SK-N-SH (cell line): ENCODE results near the gene CCSER1. TPM values are rescaled to one million over a fixed set of nuclear protein-coding genes. Genes with fewer than 3 reads are reported as not detected.

Experiments used
- CTCF ChIA-PET: fragments of 300-600, 350-600 bp; formaldehyde crosslinking; extraction: SDS; loops from one replicate; lab custom pipeline; 2021; lab: Yijun Ruan, JAX
- POLR2A ChIA-PET: fragments of 350-600 bp; sonication (Branson Sonifier 250); formaldehyde crosslinking; extraction: SDS; loops from one replicate; lab custom pipeline; 2020; ENCODE audit warnings: antibody characterized with exemption, inconsistent platforms; lab: Yijun Ruan, JAX
- DNase-seq: peaks from one replicate; pipeline ENCODE4 v3.0.0; 2012
- H2AFZ ChIP-seq: fragments of 200-600 bp; sonication (generic); 2 replicates; pipeline ENCODE4 v1.8.1; 2016; ENCODE audit warnings: antibody characterized with exemption, mild to moderate bottlenecking, low read depth
- H3F3A ChIP-seq: fragments of 200-600 bp; sonication (generic); replicated peaks from 2 replicates; pipeline ENCODE3; 2016; ENCODE audit warnings: antibody characterized with exemption, mild to moderate bottlenecking; ENCODE audit not compliant: insufficient read depth
- H3K27ac ChIP-seq, 2 experiments: fragments of 200-500 bp in 1 of 2; fragments of 200-600 bp in 1 of 2; sonication (Bioruptor generic) in 1 of 2; sonication (generic), shearing (Covaris generic) in 1 of 2; 2 replicates each; pipeline versions ENCODE4 v1.5.1 to v1.6.1; 2014 to 2016; ENCODE audit warnings: low read depth in 2 of 2, inconsistent platforms in 1 of 2, low read length in 1 of 2, mild to moderate bottlenecking in 1 of 2, mixed read lengths in 1 of 2
- H3K27me3 ChIP-seq: fragments of 200-600 bp; sonication (generic), shearing (Covaris generic); 2 replicates; pipeline ENCODE4 v1.6.1; 2016; ENCODE audit warnings: mixed run types; ENCODE audit not compliant: insufficient read depth
- H3K36me3 ChIP-seq, 2 experiments: fragments of 200-500 bp in 1 of 2; fragments of 200-600 bp in 1 of 2; sonication (Bioruptor generic) in 1 of 2; sonication (generic) in 1 of 2; replicated peaks in 1 of 2; 2 replicates each; pipeline versions ENCODE3 to v1.5.1; 2014 to 2016; ENCODE audit warnings: low read length in 1 of 2, mild to moderate bottlenecking in 1 of 2; ENCODE audit not compliant: insufficient read depth in 2 of 2, control insufficient read depth in 1 of 2
- H3K4me1 ChIP-seq, 2 experiments: fragments of 200-500 bp in 1 of 2; fragments of 200-600 bp in 1 of 2; sonication (Bioruptor generic) in 1 of 2; sonication (generic), shearing (Covaris generic) in 1 of 2; 2 replicates each; pipeline versions ENCODE4 v1.5.1 to v1.6.1; 2014 to 2016; ENCODE audit warnings: low read depth in 1 of 2, low read length in 1 of 2, mixed run types in 1 of 2; ENCODE audit not compliant: insufficient read depth in 2 of 2, control insufficient read depth in 1 of 2
- H3K4me2 ChIP-seq: fragments of 200-600 bp; sonication (generic), shearing (Covaris generic); 2 replicates; pipeline ENCODE4 v1.6.1; 2017; ENCODE audit warnings: mixed run types
- H3K4me3 ChIP-seq, 2 experiments: fragments of 200-500 bp in 1 of 2; fragments of 200-600 bp in 1 of 2; sonication (Bioruptor generic) in 1 of 2; sonication (generic), shearing (Covaris generic) in 1 of 2; 2 replicates each; pipeline versions ENCODE4 v1.5.1 to v1.8.1; 2014 to 2016; ENCODE audit warnings: low read depth in 2 of 2, inconsistent platforms in 1 of 2, low read length in 1 of 2, mild to moderate bottlenecking in 1 of 2, mixed read lengths in 1 of 2, moderate library complexity in 1 of 2
- H3K79me2 ChIP-seq: fragments of 200-600 bp; sonication (generic); 2 replicates; pipeline ENCODE4 v1.8.1; 2017; ENCODE audit warnings: mild to moderate bottlenecking; ENCODE audit not compliant: insufficient read depth
- H3K9ac ChIP-seq: fragments of 200-600 bp; sonication (generic); 2 replicates; pipeline ENCODE4 v1.6.1; 2017; ENCODE audit warnings: mixed run types
- H3K9me2 ChIP-seq: fragments of 200-600 bp; sonication (generic); 2 replicates; pipeline ENCODE4 v1.6.1; 2017; ENCODE audit warnings: mixed run types
- H3K9me3 ChIP-seq: fragments of 200-600 bp; sonication (generic); 2 replicates; pipeline ENCODE4 v1.6.1; 2017; ENCODE audit warnings: mixed run types, mild to moderate bottlenecking, moderate library complexity
- H4K20me1 ChIP-seq: fragments of 200-600 bp; sonication (generic); 2 replicates; pipeline ENCODE4 v1.6.1; 2017; ENCODE audit warnings: mild to moderate bottlenecking, mixed run types; ENCODE audit not compliant: insufficient read depth
- ELF1 ChIP-seq: IDR thresholded peaks from 2 replicates; pipeline ENCODE4 v1.4.0; 2012
- EP300 ChIP-seq, 2 experiments: IDR thresholded peaks; 2 replicates each; pipeline versions ENCODE4 v1.4.0 to v1.6.1; 2012; ENCODE audit warnings: borderline replicate concordance in 1 of 2, low read depth in 1 of 2, low read length in 1 of 2
- EZH2phosphoT487 ChIP-seq: fragments of 200-600 bp; sonication (generic); IDR thresholded peaks from 2 replicates; pipeline ENCODE4 v1.6.1; 2017; ENCODE audit warnings: low read depth, mixed run types, mild to moderate bottlenecking, antibody characterized with exemption, moderate library complexity, borderline replicate concordance
- FOSL2 ChIP-seq: IDR thresholded peaks from 2 replicates; pipeline ENCODE4 v1.4.0; 2012; ENCODE audit warnings: low read depth, mild to moderate bottlenecking, moderate library complexity, borderline replicate concordance
- GABPA ChIP-seq: IDR thresholded peaks from 2 replicates; pipeline ENCODE4 v1.4.0; 2012; ENCODE audit warnings: low read depth, mild to moderate bottlenecking
- GATA2 ChIP-seq: sonication (generic); formaldehyde crosslinking; IDR thresholded peaks from 2 replicates; pipeline ENCODE4 v1.5.0; 2020; ENCODE audit warnings: mild to moderate bottlenecking, missing genetic modification reagents
- JUND ChIP-seq: IDR thresholded peaks from 2 replicates; pipeline ENCODE4 v1.4.0; 2012
- MEF2A ChIP-seq: IDR thresholded peaks from 2 replicates; pipeline ENCODE4 v1.4.0; 2012; ENCODE audit warnings: low read depth, borderline replicate concordance
- NFIC ChIP-seq: IDR thresholded peaks from 2 replicates; pipeline ENCODE4 v1.4.0; 2012; ENCODE audit warnings: borderline replicate concordance
- NRF1 ChIP-seq: IDR thresholded peaks from 2 replicates; pipeline ENCODE4 v1.6.1; 2012; ENCODE audit warnings: low read depth, mild to moderate bottlenecking, low read length
- RAD21 ChIP-seq: IDR thresholded peaks from 2 replicates; pipeline ENCODE4 v1.6.1; 2012; ENCODE audit warnings: mild to moderate bottlenecking, low read length
- RFX5 ChIP-seq: IDR thresholded peaks from 2 replicates; pipeline ENCODE4 v1.6.1; 2012; ENCODE audit warnings: mild to moderate bottlenecking, improper control_type of control experiment, low read length
- RXRA ChIP-seq: IDR thresholded peaks from 2 replicates; pipeline ENCODE4 v1.4.0; 2012; ENCODE audit warnings: low read depth, mild to moderate bottlenecking, borderline replicate concordance
- SMC3 ChIP-seq: IDR thresholded peaks from 2 replicates; pipeline ENCODE4 v1.6.1; 2012; ENCODE audit warnings: low read depth, low read length, improper control_type of control experiment
- TEAD4 ChIP-seq: IDR thresholded peaks from 2 replicates; pipeline ENCODE4 v1.4.0; 2012; ENCODE audit warnings: mild to moderate bottlenecking, borderline replicate concordance; ENCODE audit not compliant: insufficient read depth
- YY1 ChIP-seq: IDR thresholded peaks from 2 replicates; pipeline ENCODE4 v1.4.0; 2012; ENCODE audit warnings: low read depth, mild to moderate bottlenecking
- whole genome bisulfite sequencing: methylation state at CpG from one replicate; pipeline ENCODE4 v1.1.6; 2017; ENCODE audit warnings: low lambda C conversion rate; 5-methylcytosine and 5-hydroxymethylcytosine counted together
- polyA plus RNA-seq, 3 experiments: library from polyadenylated mRNA; depleted of rRNA; stranded (reverse); fragments of >200 nt; gene quantifications; 2 replicates each; pipeline ENCODE4 v1.2.3, GENCODE V29; 2012
- TF ChIP-seq, protein P1 (sequence below): IDR thresholded peaks from 2 replicates; pipeline ENCODE4 v1.4.0; 2012; ENCODE audit warnings: low read depth, borderline replicate concordance
- TF ChIP-seq, protein P2 (sequence below): fragments of 150-350 bp; IDR thresholded peaks from 2 replicates; pipeline ENCODE4 v1.6.1; 2016; ENCODE audit warnings: mild to moderate bottlenecking, low read depth, low read length
- TF ChIP-seq, protein P3 (sequence below): IDR thresholded peaks from 2 replicates; pipeline ENCODE4 v1.6.1; 2012; ENCODE audit warnings: mild to moderate bottlenecking, low read depth, low read length, moderate library complexity

Gene CCSER1
- polyA plus RNA-seq, 1 of the 3 experiments (the other 2 are of a cell fraction), result 0.05 TPM

DNA sequence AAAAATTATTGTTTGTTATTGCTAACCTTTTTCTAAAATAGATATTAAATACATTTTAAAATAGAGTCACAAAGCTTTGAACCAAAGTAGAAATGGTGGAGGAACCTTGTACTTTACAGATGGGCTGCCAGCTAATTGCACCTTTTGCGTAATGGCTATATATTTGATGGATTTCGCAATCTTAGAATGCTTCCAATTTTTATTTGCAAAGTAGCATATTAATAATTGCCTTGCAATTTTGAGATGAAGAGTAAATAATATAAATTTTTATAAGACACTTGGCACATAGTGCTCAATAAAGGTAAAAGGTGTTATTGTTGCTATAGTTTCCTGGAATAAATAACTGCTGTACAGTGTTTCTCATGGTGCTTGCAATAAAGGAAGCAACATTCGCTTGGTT, 533.5 kb downstream of the CCSER1 start:
- CTCF ChIA-PET, result no interaction called here
- Histone ChIP-seq H3K4me3 (no peak overlapping the region), H3K79me2 (no peaks in the 10 kb centered on the region)
- TF ChIP-seq JUND (no peak), MEF2A (no peak), ELF1 (no peak), GABPA (no peak), GATA2 (CRISPR knock-in tag) (no peak), RAD21 (no peak), SMC3 (no peak), EP300 (IDR thresholded peaks at IDR 0.05; ENCODE audit: borderline replicate concordance in 1 of 2, low read depth in 1 of 2, low read length in 1 of 2) (no peak), EZH2phosphoT487 (no peak), FOSL2 (no peak), YY1 (no peak), RXRA (no peak), NRF1 (no peak), NFIC (no peak), TEAD4 (no peak), RFX5 (no peak)
- TF ChIP-seq, protein P1, sequence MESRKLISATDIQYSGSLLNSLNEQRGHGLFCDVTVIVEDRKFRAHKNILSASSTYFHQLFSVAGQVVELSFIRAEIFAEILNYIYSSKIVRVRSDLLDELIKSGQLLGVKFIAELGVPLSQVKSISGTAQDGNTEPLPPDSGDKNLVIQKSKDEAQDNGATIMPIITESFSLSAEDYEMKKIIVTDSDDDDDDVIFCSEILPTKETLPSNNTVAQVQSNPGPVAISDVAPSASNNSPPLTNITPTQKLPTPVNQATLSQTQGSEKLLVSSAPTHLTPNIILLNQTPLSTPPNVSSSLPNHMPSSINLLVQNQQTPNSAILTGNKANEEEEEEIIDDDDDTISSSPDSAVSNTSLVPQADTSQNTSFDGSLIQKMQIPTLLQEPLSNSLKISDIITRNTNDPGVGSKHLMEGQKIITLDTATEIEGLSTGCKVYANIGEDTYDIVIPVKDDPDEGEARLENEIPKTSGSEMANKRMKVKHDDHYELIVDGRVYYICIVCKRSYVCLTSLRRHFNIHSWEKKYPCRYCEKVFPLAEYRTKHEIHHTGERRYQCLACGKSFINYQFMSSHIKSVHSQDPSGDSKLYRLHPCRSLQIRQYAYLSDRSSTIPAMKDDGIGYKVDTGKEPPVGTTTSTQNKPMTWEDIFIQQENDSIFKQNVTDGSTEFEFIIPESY, result no peak
- TF ChIP-seq, protein P2, sequence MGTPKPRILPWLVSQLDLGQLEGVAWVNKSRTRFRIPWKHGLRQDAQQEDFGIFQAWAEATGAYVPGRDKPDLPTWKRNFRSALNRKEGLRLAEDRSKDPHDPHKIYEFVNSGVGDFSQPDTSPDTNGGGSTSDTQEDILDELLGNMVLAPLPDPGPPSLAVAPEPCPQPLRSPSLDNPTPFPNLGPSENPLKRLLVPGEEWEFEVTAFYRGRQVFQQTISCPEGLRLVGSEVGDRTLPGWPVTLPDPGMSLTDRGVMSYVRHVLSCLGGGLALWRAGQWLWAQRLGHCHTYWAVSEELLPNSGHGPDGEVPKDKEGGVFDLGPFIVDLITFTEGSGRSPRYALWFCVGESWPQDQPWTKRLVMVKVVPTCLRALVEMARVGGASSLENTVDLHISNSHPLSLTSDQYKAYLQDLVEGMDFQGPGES, result no peak
- TF ChIP-seq, protein P3, sequence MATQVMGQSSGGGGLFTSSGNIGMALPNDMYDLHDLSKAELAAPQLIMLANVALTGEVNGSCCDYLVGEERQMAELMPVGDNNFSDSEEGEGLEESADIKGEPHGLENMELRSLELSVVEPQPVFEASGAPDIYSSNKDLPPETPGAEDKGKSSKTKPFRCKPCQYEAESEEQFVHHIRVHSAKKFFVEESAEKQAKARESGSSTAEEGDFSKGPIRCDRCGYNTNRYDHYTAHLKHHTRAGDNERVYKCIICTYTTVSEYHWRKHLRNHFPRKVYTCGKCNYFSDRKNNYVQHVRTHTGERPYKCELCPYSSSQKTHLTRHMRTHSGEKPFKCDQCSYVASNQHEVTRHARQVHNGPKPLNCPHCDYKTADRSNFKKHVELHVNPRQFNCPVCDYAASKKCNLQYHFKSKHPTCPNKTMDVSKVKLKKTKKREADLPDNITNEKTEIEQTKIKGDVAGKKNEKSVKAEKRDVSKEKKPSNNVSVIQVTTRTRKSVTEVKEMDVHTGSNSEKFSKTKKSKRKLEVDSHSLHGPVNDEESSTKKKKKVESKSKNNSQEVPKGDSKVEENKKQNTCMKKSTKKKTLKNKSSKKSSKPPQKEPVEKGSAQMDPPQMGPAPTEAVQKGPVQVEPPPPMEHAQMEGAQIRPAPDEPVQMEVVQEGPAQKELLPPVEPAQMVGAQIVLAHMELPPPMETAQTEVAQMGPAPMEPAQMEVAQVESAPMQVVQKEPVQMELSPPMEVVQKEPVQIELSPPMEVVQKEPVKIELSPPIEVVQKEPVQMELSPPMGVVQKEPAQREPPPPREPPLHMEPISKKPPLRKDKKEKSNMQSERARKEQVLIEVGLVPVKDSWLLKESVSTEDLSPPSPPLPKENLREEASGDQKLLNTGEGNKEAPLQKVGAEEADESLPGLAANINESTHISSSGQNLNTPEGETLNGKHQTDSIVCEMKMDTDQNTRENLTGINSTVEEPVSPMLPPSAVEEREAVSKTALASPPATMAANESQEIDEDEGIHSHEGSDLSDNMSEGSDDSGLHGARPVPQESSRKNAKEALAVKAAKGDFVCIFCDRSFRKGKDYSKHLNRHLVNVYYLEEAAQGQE, result no peak
- TF ChIP-seq, all 33 proteins: peak for 0
- no peak overlapping the region for H3K4me2 ChIP-seq
- no peak overlapping the region for H2AFZ ChIP-seq
- H3K27me3 ChIP-seq, result no peaks in the 10 kb centered on the region
- H3K9me3 ChIP-seq, result no peaks in the 10 kb centered on the region
- H3K36me3 ChIP-seq, result no peaks in the 10 kb centered on the region
- H4K20me1 ChIP-seq, result no peaks in the 10 kb centered on the region
- H3K4me1 ChIP-seq, result no peaks in the 10 kb centered on the region; a peak in 1 of 4 replicates
- no peaks in the 10 kb centered on the region for H3K9me2 ChIP-seq
- DNase-seq, result no peak
- H3K27ac ChIP-seq, result no peak overlapping the region
- no peaks in the 10 kb centered on the region for H3F3A ChIP-seq
- H3K9ac ChIP-seq, result no peak overlapping the region
- POLR2A ChIA-PET, result no interaction called here
- WGBS, result 61% methylated on average over 3 of the region's 3 CpGs
